Activated CD8-positive, alpha-beta T cell treated with anti-CD3 and anti-CD28 coated beads for 36 hours (primary cell): Measurements from ENCODE around the gene NEDD1. TPM values are rescaled to one million over a fixed set of nuclear protein-coding genes. Genes with fewer than 3 reads are reported as not detected.

Experiments used
- ATAC-seq: fragments of 200-7000 bp; cut with Tn5 transposase; one replicate; pipeline ENCODE4 v1.10.0; 2021; ENCODE audit warnings: mild to moderate bottlenecking, moderate library complexity
- CTCF ChIA-PET: fragments of 350-600 bp; sonication (Branson Sonifier 250); formaldehyde crosslinking; loops from one replicate; lab custom pipeline; 2021; ENCODE audit warnings: antibody characterized with exemption; lab: Charles Lee
- POLR2A ChIA-PET: fragments of 350-600 bp; sonication (Branson Sonifier 250); formaldehyde crosslinking; loops from one replicate; lab custom pipeline; 2021; ENCODE audit warnings: antibody characterized with exemption; lab: Charles Lee
- DNase-seq: peaks from one replicate; pipeline ENCODE4 v3.0.0-alpha.2; 2020
- H3K27ac Mint-ChIP-seq: one replicate; pipeline ENCODE4 v1.8.0; 2021; ENCODE audit warnings: mild to moderate bottlenecking, mixed read lengths
- H3K27me3 Mint-ChIP-seq: one replicate; pipeline ENCODE4 v1.8.0; 2021; ENCODE audit warnings: mixed read lengths
- H3K36me3 Mint-ChIP-seq: one replicate; pipeline ENCODE4 v1.8.0; 2021; ENCODE audit warnings: low read depth, mixed read lengths
- H3K4me1 Mint-ChIP-seq: one replicate; pipeline ENCODE4 v1.8.0; 2021; ENCODE audit warnings: low read depth, mixed read lengths
- H3K4me3 Mint-ChIP-seq: one replicate; pipeline ENCODE4 v1.8.0; 2021; ENCODE audit warnings: mild to moderate bottlenecking, moderate library complexity, mixed read lengths
- H3K9me3 Mint-ChIP-seq: one replicate; pipeline ENCODE4 v1.8.0; 2021; ENCODE audit warnings: mixed read lengths
- CTCF ChIP-seq: fragments of 200-600 bp; IDR thresholded peaks from one replicate; pipeline ENCODE4 v1.8.0; 2022; ENCODE audit warnings: antibody characterized with exemption, mild to moderate bottlenecking
- intact Hi-C: fragments of 100-400 bp; cut with micrococcal nuclease; formaldehyde crosslinking; loops from one replicate; pipeline ENCODE4 v1.10.0; 2022
- total RNA-seq, 2 experiments: library from RNA; stranded (reverse); gene quantifications; one replicate each; pipeline ENCODE4 v1.2.3, GENCODE V29; 2021

NEDD1 gene
- total RNA-seq: 10 to 100 TPM; 49.5 to 54.1 TPM

GRCh38 chr12:96906849-96907670, at the start of gene NEDD1:
TSS of gene NEDD1 (plus strand) at chr12:96907257. CDS start at chr12:96909760, 2,503 bp downstream.
- H3K27ac Mint-ChIP-seq: peak within 1 kb of the TSS; percentile 96
- peak within 1 kb of the TSS; percentile 97 for H3K4me3 Mint-ChIP-seq
- no peaks in the 10 kb centered on the region for H3K9me3 Mint-ChIP-seq
- intact Hi-C loops: no loop called here
- ChIA-PET POLR2A (interaction anchor here (0.8 to 1.5 kb wide), 2 partner anchors 22 to 29 kb away, joined by 3 read pairs; no protein-coding TSS in a partner anchor), CTCF (interaction anchor here (0.7 kb wide), 1 partner anchor 206 kb away, joined by 3 read pairs; no protein-coding TSS in a partner anchor)
- TF ChIP-seq CTCF: no peak
- peaks cover 38% of the 10 kb centered on the region for H3K4me1 Mint-ChIP-seq
- DNase-seq (peak; percentile 88), ATAC-seq (peak; percentile 82)
- H3K27me3 Mint-ChIP-seq: no peaks in the 10 kb centered on the region
- H3K36me3 Mint-ChIP-seq: peaks cover 29% of the 10 kb centered on the region

GRCh38 chr12:96858162-96858561, 48.9 kb upstream of the NEDD1 start:
- CTCF ChIA-PET: no interaction called here
- intact Hi-C loops: no loop called here
- peaks cover 5% of the 10 kb centered on the region for H3K9me3 Mint-ChIP-seq
- no peak for TF ChIP-seq CTCF
- no peak for ATAC-seq
- H3K36me3 Mint-ChIP-seq: no peaks in the 10 kb centered on the region
- H3K27me3 Mint-ChIP-seq: peaks cover 8% of the 10 kb centered on the region
- no peak for DNase-seq
- H3K4me3 Mint-ChIP-seq: no peak overlapping the region
- no peaks in the 10 kb centered on the region for H3K4me1 Mint-ChIP-seq
- H3K27ac Mint-ChIP-seq: no peak overlapping the region
- POLR2A ChIA-PET: no interaction called here

- H3K4me3 Mint-ChIP-seq: no peak overlapping the region
- H3K27me3 Mint-ChIP-seq: peaks cover 14% of the 10 kb centered on the region
- no peak for ATAC-seq
- intact Hi-C loops: no loop called here
- TF ChIP-seq CTCF: no peak
- ChIA-PET CTCF (no interaction called here), POLR2A (no interaction called here)
- H3K4me1 Mint-ChIP-seq: no peaks in the 10 kb centered on the region
- DNase-seq: no peak
- H3K9me3 Mint-ChIP-seq: peaks cover 2% of the 10 kb centered on the region
- H3K36me3 Mint-ChIP-seq: no peaks in the 10 kb centered on the region
- no peak overlapping the region for H3K27ac Mint-ChIP-seq
Observed at GRCh38 chr12:96861656-96862055, 45.4 kb upstream of the NEDD1 start.

GRCh38 chr12:96862326-96862725, 44.7 kb upstream of the NEDD1 start:
- Mint-ChIP-seq H3K36me3 (no peaks in the 10 kb centered on the region), H3K4me3 (no peak overlapping the region), H3K27me3 (peaks cover 14% of the 10 kb centered on the region), H3K4me1 (no peaks in the 10 kb centered on the region), H3K27ac (no peak overlapping the region), H3K9me3 (no peaks in the 10 kb centered on the region)
- ATAC-seq: no peak
- DNase-seq: no peak
- intact Hi-C loops: no loop called here
- CTCF ChIA-PET: no interaction called here
- POLR2A ChIA-PET: no interaction called here
- no peak for TF ChIP-seq CTCF

GRCh38 chr12:96864335-96864734, 42.7 kb upstream of the NEDD1 start:
- H3K4me3 Mint-ChIP-seq: no peak overlapping the region
- intact Hi-C loops: no loop called here
- no peak for TF ChIP-seq CTCF
- H3K36me3 Mint-ChIP-seq: no peaks in the 10 kb centered on the region
- no peak overlapping the region for H3K27ac Mint-ChIP-seq
- H3K4me1 Mint-ChIP-seq: no peaks in the 10 kb centered on the region
- CTCF ChIA-PET: no interaction called here
- peaks cover 14% of the 10 kb centered on the region for H3K27me3 Mint-ChIP-seq
- no peak for ATAC-seq
- POLR2A ChIA-PET: no interaction called here
- DNase-seq: no peak
- H3K9me3 Mint-ChIP-seq: no peaks in the 10 kb centered on the region
